ENCODE data around the gene P3H2.
"Not testable (repeated sequence)": the region's sequence is repeated elsewhere in the genome, so short reads cannot be mapped to it uniquely, and the experiment has no call there.

P3H2 gene

GRCh38 chr3:190120269-190121060 is at the start of gene P3H2:
TSS of gene P3H2 (minus strand) at chr3:190120897. CDS start at chr3:190120731, 166 bp downstream.
- DNase-seq (ENCODE audit: low read depth, low spot score): no peak

- DNase-seq (ENCODE audit: low read depth, low spot score): no peak
Observed at GRCh38 chr3:190169877-190170276, 49.2 kb upstream of the P3H2 start.

- DNase-seq (ENCODE audit: low read depth, low spot score): no peak
Observed at GRCh38 chr3:190169243-190169642, 48.5 kb upstream of the P3H2 start.

- DNase-seq (ENCODE audit: low read depth, low spot score): no peak
Observed at GRCh38 chr3:190167936-190168680, 47.4 kb upstream of the P3H2 start.

GRCh38 chr3:190166948-190167347 is 46.3 kb upstream of the P3H2 start:
- DNase-seq (ENCODE audit: low read depth, low spot score): no peak

- DNase-seq (ENCODE audit: low read depth, low spot score): no peak
Observed at GRCh38 chr3:190165253-190165652, 44.6 kb upstream of the P3H2 start.

- DNase-seq (ENCODE audit: low read depth, low spot score): not testable (repeated sequence)
Observed at GRCh38 chr3:190162013-190162412, 41.3 kb upstream of the P3H2 start.

- DNase-seq (ENCODE audit: low read depth, low spot score): no peak
Observed at GRCh38 chr3:190159902-190160435, 39.3 kb upstream of the P3H2 start.

- no peak for DNase-seq (ENCODE audit: low read depth, low spot score)
Observed at GRCh38 chr3:190158261-190158660, 37.6 kb upstream of the P3H2 start.

GRCh38 chr3:190155752-190156151 is 35.1 kb upstream of the P3H2 start:
- no peak for DNase-seq (ENCODE audit: low read depth, low spot score)

- DNase-seq (ENCODE audit: low read depth, low spot score): no peak
Observed at GRCh38 chr3:190150681-190151080, 30.0 kb upstream of the P3H2 start.

- not testable (repeated sequence) for DNase-seq (ENCODE audit: low read depth, low spot score)
Observed at GRCh38 chr3:190149830-190150619, 29.3 kb upstream of the P3H2 start.

- DNase-seq (ENCODE audit: low read depth, low spot score): not testable (repeated sequence)
Observed at GRCh38 chr3:190144793-190145192, 24.1 kb upstream of the P3H2 start.

GRCh38 chr3:190142041-190142440 is 21.3 kb upstream of the P3H2 start:
- no peak for DNase-seq (ENCODE audit: low read depth, low spot score)

- DNase-seq (ENCODE audit: low read depth, low spot score): no peak
Observed at GRCh38 chr3:190139365-190139764, 18.7 kb upstream of the P3H2 start.

- no peak for DNase-seq (ENCODE audit: low read depth, low spot score)
Observed at GRCh38 chr3:190132371-190132770, 11.7 kb upstream of the P3H2 start.

GRCh38 chr3:190131329-190131728 is 10.6 kb upstream of the P3H2 start:
- no peak for DNase-seq (ENCODE audit: low read depth, low spot score)

- DNase-seq (ENCODE audit: low read depth, low spot score): no peak
Observed at GRCh38 chr3:190130696-190131095, 10.0 kb upstream of the P3H2 start.

- DNase-seq (ENCODE audit: low read depth, low spot score): no peak
Observed at GRCh38 chr3:190130037-190130436, 9.3 kb upstream of the P3H2 start.

- DNase-seq (ENCODE audit: low read depth, low spot score): no peak
Observed at GRCh38 chr3:190127797-190128196, 7.1 kb upstream of the P3H2 start.

GRCh38 chr3:190127195-190127594 is 6.5 kb upstream of the P3H2 start:
- DNase-seq (ENCODE audit: low read depth, low spot score): no peak

Data from smooth muscle cell of the brain vasculature (primary cell).